Fibroblast of pulmonary artery (primary cell): Measurements from ENCODE around the gene SMG9.

Experiments
- DNase-seq: peaks from one replicate; pipeline ENCODE4 v3.0.0-alpha.2; 2010; ENCODE audit warnings: low read depth
- H3K4me3 ChIP-seq: replicated peaks from 2 replicates; pipeline ENCODE4 v1.5.1; 2011; ENCODE audit warnings: low read depth, mild to moderate bottlenecking, control low read depth, low read length, moderate library complexity
- TF ChIP-seq, protein P1 (sequence below): IDR thresholded peaks from 2 replicates; pipeline ENCODE4 v1.5.1; 2011; ENCODE audit warnings: mild to moderate bottlenecking, control low read depth, low read length, inconsistent platforms; ENCODE audit errors: missing control alignments

Gene SMG9

DNA sequence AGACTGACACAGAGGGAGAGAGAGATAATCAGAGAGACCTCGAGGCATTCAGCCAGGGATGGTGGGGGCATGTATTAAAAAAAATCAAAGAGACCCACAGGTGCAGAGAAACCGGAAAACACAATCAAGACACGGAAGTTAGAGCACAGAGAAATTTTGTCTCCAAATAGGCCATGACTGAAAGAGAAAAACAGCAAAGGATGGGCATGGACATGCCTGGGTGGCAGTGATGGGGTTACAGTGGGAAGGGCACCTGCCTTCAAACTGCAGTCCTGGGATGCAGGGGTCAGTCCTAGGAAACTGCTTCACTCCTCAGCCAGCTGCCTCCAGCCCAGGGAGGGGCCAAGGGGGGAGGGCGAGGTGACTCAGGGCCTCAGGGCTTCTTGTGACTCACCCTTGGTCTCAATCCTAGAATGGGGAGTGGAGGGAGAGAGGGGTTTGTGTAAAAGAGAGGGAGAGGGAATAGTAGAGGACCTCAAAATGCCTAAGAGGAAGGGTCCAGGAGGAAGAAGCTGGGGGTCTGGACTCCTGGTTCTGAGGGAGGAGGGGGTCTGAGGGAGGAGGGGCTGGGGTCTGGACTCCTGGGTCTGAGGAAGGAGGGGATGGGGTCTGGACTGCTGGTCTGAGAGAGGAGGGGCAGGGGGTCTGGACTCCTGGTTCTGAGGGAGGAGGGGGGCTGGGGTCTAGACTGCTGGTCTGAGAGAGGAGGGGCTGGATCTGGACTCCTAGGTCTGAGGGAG, 29.6 kb upstream of the SMG9 start:
- H3K4me3 ChIP-seq = no peak overlapping the region
- TF ChIP-seq, protein P1, sequence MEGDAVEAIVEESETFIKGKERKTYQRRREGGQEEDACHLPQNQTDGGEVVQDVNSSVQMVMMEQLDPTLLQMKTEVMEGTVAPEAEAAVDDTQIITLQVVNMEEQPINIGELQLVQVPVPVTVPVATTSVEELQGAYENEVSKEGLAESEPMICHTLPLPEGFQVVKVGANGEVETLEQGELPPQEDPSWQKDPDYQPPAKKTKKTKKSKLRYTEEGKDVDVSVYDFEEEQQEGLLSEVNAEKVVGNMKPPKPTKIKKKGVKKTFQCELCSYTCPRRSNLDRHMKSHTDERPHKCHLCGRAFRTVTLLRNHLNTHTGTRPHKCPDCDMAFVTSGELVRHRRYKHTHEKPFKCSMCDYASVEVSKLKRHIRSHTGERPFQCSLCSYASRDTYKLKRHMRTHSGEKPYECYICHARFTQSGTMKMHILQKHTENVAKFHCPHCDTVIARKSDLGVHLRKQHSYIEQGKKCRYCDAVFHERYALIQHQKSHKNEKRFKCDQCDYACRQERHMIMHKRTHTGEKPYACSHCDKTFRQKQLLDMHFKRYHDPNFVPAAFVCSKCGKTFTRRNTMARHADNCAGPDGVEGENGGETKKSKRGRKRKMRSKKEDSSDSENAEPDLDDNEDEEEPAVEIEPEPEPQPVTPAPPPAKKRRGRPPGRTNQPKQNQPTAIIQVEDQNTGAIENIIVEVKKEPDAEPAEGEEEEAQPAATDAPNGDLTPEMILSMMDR = no peak
- DNase-seq = peak; percentile 75

- TF ChIP-seq, protein P1 = no peak
Measured at GRCh38 chr19:43783636-43784035, 28.9 kb upstream of the SMG9 start.

GRCh38 chr19:43782689-43783231, 28.0 kb upstream of the SMG9 start:
- no peak for DNase-seq
- TF ChIP-seq, protein P1 = no peak
- no peak overlapping the region for H3K4me3 ChIP-seq

More at GRCh38 chr19:43783636-43784035, 28.9 kb upstream of the SMG9 start:
- H3K4me3 ChIP-seq = no peak overlapping the region
- DNase-seq = no peak

GRCh38 chr19:43782311-43782660, 27.5 kb upstream of the SMG9 start:
- H3K4me3 ChIP-seq = no peak overlapping the region
- DNase-seq = no peak
- TF ChIP-seq, protein P1 = no peak

DNA sequence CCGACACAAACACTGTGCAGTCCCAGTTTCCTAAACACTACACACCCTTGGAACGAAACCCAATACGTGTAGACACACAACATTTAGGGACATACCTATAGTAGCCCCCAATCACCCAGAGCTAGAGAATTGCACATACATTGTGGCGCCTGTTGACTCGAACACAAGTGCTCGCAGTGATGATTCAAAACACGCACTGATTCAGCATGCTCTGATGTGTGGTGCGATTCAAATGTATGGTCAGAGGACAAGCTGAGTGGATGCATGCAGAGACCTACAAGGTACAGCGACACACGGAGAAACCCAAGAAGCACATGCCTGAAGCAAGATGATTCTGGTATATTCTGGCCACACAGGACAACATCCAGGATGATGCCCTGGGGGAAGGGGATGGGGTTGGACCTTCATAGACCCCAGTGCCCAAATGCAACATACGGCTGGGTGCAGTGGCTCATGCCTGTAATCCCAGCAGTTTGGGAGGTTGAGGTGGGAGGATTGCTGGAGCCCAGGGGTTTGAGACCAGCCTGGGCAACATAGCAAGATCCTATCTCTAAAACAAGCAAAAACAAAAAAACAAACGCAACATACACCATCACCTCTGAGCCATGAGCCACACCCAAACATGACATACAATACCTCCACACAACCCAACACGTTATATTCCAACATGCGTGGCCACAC, 27.0 kb upstream of the SMG9 start:
- TF ChIP-seq, protein P1 = no peak
- no peak overlapping the region for H3K4me3 ChIP-seq
- DNase-seq = no peak

GRCh38 chr19:43780706-43781525, 26.2 kb upstream of the SMG9 start, which contains the start of gene KCNN4:
Gene KCNN4 (minus strand): TSS chr19:43780973. CDS start chr19:43780861, 112 bp downstream.
- no peak within 1 kb of the TSS for H3K4me3 ChIP-seq
- TF ChIP-seq, protein P1 = no peak
- peak; percentile 19 for DNase-seq
